Vein endothelial cell (primary cell): ENCODE results near the gene CKMT2. TPM values are rescaled to one million over a fixed set of nuclear protein-coding genes. Genes with fewer than 3 reads are reported as not detected.

Experiments
- small RNA-seq: library from RNA; depleted of rRNA; stranded (forward); fragments of <200 nt; gene quantifications from one replicate; pipeline ENCODE3, GENCODE V24; 2012
- total RNA-seq: library from RNA; depleted of rRNA; stranded (reverse); fragments of >200 nt; gene quantifications from 2 replicates; pipeline ENCODE4 v1.2.3, GENCODE V29; 2012

Gene CKMT2
- total RNA-seq: not detected in 2 replicates

DNA sequence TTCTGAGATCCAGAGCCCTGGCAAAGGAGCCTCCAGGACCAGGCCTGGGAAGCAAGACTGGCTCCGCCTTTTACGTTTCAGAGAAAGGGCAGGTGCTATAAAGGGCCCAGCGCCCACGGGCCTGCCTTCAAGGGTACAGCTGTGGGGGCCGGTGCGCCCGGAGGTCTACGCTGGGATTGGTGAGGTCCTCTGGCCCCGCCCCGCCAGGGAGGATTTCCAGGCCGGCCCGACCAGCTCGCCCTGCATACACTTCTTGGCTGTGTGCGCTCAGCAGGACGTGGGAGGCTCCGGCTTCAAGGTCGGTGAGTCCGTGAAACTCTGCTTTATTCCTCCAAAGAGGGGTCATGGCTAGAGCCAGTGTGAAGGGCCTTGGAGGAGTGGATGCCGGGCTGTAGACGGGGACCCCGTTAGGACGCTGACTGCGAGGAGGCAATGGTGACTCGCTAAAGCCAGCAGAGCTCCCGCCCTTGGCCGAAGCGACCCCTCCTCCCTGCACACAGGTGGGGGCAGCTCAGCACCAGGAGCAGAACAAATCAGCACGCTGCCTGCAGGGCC lies at the start of gene CKMT2:
Gene CKMT2 (plus strand): TSS at position 243 of the 555 bp plus-strand sequence. CDS start 17,811 bp downstream, outside the sequence.

DNA sequence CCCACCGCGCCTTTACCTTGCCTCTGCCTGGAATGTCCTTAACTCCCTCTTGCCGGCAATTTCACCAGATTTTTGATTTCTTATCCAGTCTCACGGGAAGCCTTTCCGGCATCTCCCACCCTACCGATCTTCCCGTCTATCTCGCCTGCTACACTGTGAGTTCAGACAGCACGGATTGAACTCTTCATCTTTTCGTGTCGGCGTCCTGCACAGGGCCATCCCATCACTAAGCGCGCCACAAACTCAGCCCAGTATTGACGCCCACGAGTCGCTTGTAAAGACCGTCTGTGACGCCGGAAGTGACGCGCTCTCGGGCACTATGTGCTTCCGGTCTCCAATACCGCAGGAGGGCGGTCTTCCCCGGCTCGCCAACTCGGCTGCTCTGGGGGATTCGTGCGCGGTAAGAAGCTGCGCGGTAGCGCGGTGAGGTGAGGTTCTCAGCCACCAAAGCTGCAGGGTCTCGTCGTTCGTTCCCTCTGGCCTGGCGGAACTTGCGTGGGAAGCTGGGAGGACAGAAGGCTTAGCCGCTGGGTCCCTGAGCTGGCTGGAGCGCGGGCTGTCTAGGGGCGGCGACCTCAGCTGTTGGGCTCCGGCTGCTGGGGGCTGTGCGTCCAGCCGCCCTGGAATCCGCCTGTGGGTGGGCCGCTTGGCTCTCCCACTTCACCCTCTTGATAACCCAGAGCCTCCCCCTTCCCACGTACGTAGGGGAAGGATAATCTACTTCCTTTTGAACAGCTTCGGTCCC lies 68.3 kb downstream of the CKMT2 start, which contains the start of gene ZCCHC9:
Gene ZCCHC9 (plus strand): TSS at position 317 of the 745 bp plus-strand sequence. CDS start 3,171 bp downstream, outside the sequence.

Small RNA genes within 50 kb of the gene (small RNA-seq; reads per million reads assigned to genes)
- gene AC026436.1: not detected

Other genes starting within 250 kb of the CKMT2 start
- 11.4 and 13.3 TPM in 2 replicates for gene ZCCHC9, start 68.3 kb downstream of the CKMT2 start, total RNA-seq
- gene ACOT12, start 160.8 kb downstream of the CKMT2 start, total RNA-seq: not detected in 2 replicates